Measurements from ENCODE around the gene HRCT1.

- TF ChIP-seq CTCF (IDR thresholded peaks at IDR 0.05; ENCODE audit: extremely low read depth in 1 of 2, insufficient read depth in 1 of 2, low read depth in 1 of 2, low read length in 2 of 2), result no peak
- TF ChIP-seq POLR2AphosphoS5 (IDR thresholded peaks at IDR 0.05; ENCODE audit: insufficient read depth, low read depth, low read length), result no peak
- TF ChIP-seq FOS (IDR thresholded peaks at IDR 0.05; ENCODE audit: borderline replicate concordance, insufficient read depth, low read length), result no peak
Observed at GRCh38 chr9:35870351-35870923, 35.6 kb upstream of the HRCT1 start, which contains the start of gene OR13J1.
